ENCODE data around the gene BTBD9.

GRCh38 chr6:38234934-38235682 lies 404.6 kb downstream of the BTBD9 start:
- TF ChIP-seq EZH2phosphoT487 (IDR thresholded peaks at IDR 0.05; ENCODE audit: borderline replicate concordance, low read length) = no peak
- no peak for TF ChIP-seq CTCF (conservative IDR thresholded peaks at IDR 0.05; ENCODE audit: low read depth, low read length)
- no peak for TF ChIP-seq EZH2 (IDR thresholded peaks at IDR 0.05; ENCODE audit: low read length, unreplicated experiment)

Measured in PC-3 (cell line).